VCaP (cell line): ENCODE results near the gene FPR2.

Source experiments
- H3K27ac ChIP-seq: fragments of 450-650 bp; 2 replicates; pipeline ENCODE4 v1.5.1; 2017
- CTCF ChIP-seq: fragments of 450-650 bp; conservative IDR thresholded peaks from 2 replicates; pipeline ENCODE4 v1.5.1; 2017; ENCODE audit warnings: mild to moderate bottlenecking, moderate library complexity

FPR2 gene

GRCh38 chr19:51800473-51801244 lies 39.7 kb downstream of the FPR2 start:
- no peak for TF ChIP-seq CTCF
- peak overlapping the region; percentile 88 for H3K27ac ChIP-seq

GRCh38 chr19:51802775-51803174 lies 41.8 kb downstream of the FPR2 start:
- H3K27ac ChIP-seq, result no peak overlapping the region
- no peak for TF ChIP-seq CTCF

GRCh38 chr19:51803519-51803918 lies 42.5 kb downstream of the FPR2 start:
- TF ChIP-seq CTCF, result no peak
- peak overlapping the region; percentile 72; the same call in 1 of the 2 replicates for H3K27ac ChIP-seq

- peak overlapping the region; percentile 72 for H3K27ac ChIP-seq
These were observed 43.0 kb downstream of the FPR2 start for GRCh38 chr19:51803967-51804366.

GRCh38 chr19:51804789-51805188 lies 43.8 kb downstream of the FPR2 start:
- peak overlapping the region; percentile 72 for H3K27ac ChIP-seq

More at GRCh38 chr19:51803967-51804366, 43.0 kb downstream of the FPR2 start:
- no peak for TF ChIP-seq CTCF

- peak overlapping the region; percentile 72 for H3K27ac ChIP-seq
These were observed 44.4 kb downstream of the FPR2 start for GRCh38 chr19:51805396-51805795.

- H3K27ac ChIP-seq, result peak overlapping the region; percentile 72
These were observed 45.6 kb downstream of the FPR2 start for GRCh38 chr19:51806571-51806970.

- peak overlapping the region; percentile 72 for H3K27ac ChIP-seq
- TF ChIP-seq CTCF, result peak; percentile 31; the same call in 1 of the 2 replicates
These were observed 46.2 kb downstream of the FPR2 start for GRCh38 chr19:51807111-51807701.

- no peak for TF ChIP-seq CTCF
- peak overlapping the region; percentile 72 for H3K27ac ChIP-seq
These were observed 46.9 kb downstream of the FPR2 start for GRCh38 chr19:51807925-51808324.
